Upper lobe of left lung (tissue), 4 donors: ENCODE measurements around the gene SF3B1.

Source experiments
- CTCF ChIP-seq, 6 experiments: fragments of 450-650 bp in 4 of 6; fragments of 200-600 bp in 2 of 6; sonication (generic) in 2 of 6; IDR thresholded peaks; one replicate each; pipeline ENCODE4 v1.5.1; 2016 to 2019; ENCODE audit warnings: antibody characterized with exemption in 6 of 6
- POLR2A ChIP-seq, 4 donors: fragments of 450-650 bp; IDR thresholded peaks; one replicate each; pipeline ENCODE4 v1.5.1; 2016 to 2017; ENCODE audit warnings: antibody characterized with exemption in 4 of 4, mild to moderate bottlenecking in 2 of 4
- POLR2AphosphoS5 ChIP-seq, 2 donors: sonication (generic); formaldehyde crosslinking; IDR thresholded peaks; one replicate each; pipeline ENCODE4 v1.5.1; 2017; ENCODE audit warnings: antibody characterized with exemption in 2 of 2

- TF ChIP-seq CTCF (IDR thresholded peaks at IDR 0.05) (no peak), POLR2A (IDR thresholded peaks at IDR 0.05) (no peak), POLR2AphosphoS5 (IDR thresholded peaks at IDR 0.05) (no peak)
These were observed 86.0 kb downstream of the SF3B1 start for GRCh38 chr2:197348721-197349360.
